ENCODE results near the gene FNBP1L.
"Not testable (repeated sequence)": the region's sequence is repeated elsewhere in the genome, so short reads cannot be mapped to it uniquely, and the experiment has no call there.

Gene FNBP1L

GRCh38 chr1:93443454-93443853 is 4.5 kb upstream of the FNBP1L start:
- DNase-seq: no peak
- ATAC-seq: no peak

GRCh38 chr1:93446837-93447451 is 974 bp upstream of the FNBP1L start:
- DNase-seq (no peak), ATAC-seq (no peak)

GRCh38 chr1:93448292-93448982 is 519 bp downstream of the FNBP1L start:
- DNase-seq (no peak), ATAC-seq (peak; percentile 24)

- no peak for ATAC-seq
- DNase-seq: no peak
Observed at GRCh38 chr1:93448983-93449804, 1.3 kb downstream of the FNBP1L start.

GRCh38 chr1:93450321-93450720 is 2.4 kb downstream of the FNBP1L start:
- ATAC-seq (no peak), DNase-seq (no peak)

GRCh38 chr1:93453911-93454310 is 6.0 kb downstream of the FNBP1L start:
- ATAC-seq: no peak
- no peak for DNase-seq

- DNase-seq (no peak), ATAC-seq (no peak)
Observed at GRCh38 chr1:93459126-93459525, 11.2 kb downstream of the FNBP1L start.

GRCh38 chr1:93461236-93461635 is 13.3 kb downstream of the FNBP1L start:
- DNase-seq (no peak), ATAC-seq (no peak)

GRCh38 chr1:93463960-93464359 is 16.0 kb downstream of the FNBP1L start:
- ATAC-seq (no peak), DNase-seq (no peak)

GRCh38 chr1:93465371-93466082 is 17.6 kb downstream of the FNBP1L start:
- ATAC-seq, DNase-seq: not testable (repeated sequence)

GRCh38 chr1:93467606-93468005 is 19.7 kb downstream of the FNBP1L start:
- DNase-seq (no peak), ATAC-seq (no peak)

- ATAC-seq: no peak
- no peak for DNase-seq
Observed at GRCh38 chr1:93468662-93469061, 20.7 kb downstream of the FNBP1L start.

- not testable (repeated sequence) for ATAC-seq, DNase-seq
Observed at GRCh38 chr1:93469223-93469622, 21.3 kb downstream of the FNBP1L start.

GRCh38 chr1:93471284-93471683 is 23.4 kb downstream of the FNBP1L start:
- no peak for ATAC-seq

GRCh38 chr1:93471911-93472310 is 24.0 kb downstream of the FNBP1L start:
- DNase-seq (no peak), ATAC-seq (no peak)

More at GRCh38 chr1:93471284-93471683, 23.4 kb downstream of the FNBP1L start:
- DNase-seq: no peak

GRCh38 chr1:93474321-93474720 is 26.4 kb downstream of the FNBP1L start:
- no peak for ATAC-seq
- DNase-seq: no peak

GRCh38 chr1:93475681-93476080 is 27.8 kb downstream of the FNBP1L start:
- ATAC-seq (no peak), DNase-seq (no peak)

GRCh38 chr1:93479133-93479745 is 31.3 kb downstream of the FNBP1L start:
- DNase-seq, ATAC-seq: not testable (repeated sequence)

- DNase-seq, ATAC-seq: not testable (repeated sequence)
Observed at GRCh38 chr1:93481899-93482298, 34.0 kb downstream of the FNBP1L start.

- no peak for ATAC-seq
- no peak for DNase-seq
Observed at GRCh38 chr1:93483200-93483599, 35.3 kb downstream of the FNBP1L start.

- DNase-seq: no peak
- no peak for ATAC-seq
Observed at GRCh38 chr1:93483606-93484005, 35.7 kb downstream of the FNBP1L start.

- DNase-seq (no peak), ATAC-seq (no peak)
Observed at GRCh38 chr1:93488207-93488606, 40.3 kb downstream of the FNBP1L start.
